ENCODE measurements around the gene STK24.

DNA sequence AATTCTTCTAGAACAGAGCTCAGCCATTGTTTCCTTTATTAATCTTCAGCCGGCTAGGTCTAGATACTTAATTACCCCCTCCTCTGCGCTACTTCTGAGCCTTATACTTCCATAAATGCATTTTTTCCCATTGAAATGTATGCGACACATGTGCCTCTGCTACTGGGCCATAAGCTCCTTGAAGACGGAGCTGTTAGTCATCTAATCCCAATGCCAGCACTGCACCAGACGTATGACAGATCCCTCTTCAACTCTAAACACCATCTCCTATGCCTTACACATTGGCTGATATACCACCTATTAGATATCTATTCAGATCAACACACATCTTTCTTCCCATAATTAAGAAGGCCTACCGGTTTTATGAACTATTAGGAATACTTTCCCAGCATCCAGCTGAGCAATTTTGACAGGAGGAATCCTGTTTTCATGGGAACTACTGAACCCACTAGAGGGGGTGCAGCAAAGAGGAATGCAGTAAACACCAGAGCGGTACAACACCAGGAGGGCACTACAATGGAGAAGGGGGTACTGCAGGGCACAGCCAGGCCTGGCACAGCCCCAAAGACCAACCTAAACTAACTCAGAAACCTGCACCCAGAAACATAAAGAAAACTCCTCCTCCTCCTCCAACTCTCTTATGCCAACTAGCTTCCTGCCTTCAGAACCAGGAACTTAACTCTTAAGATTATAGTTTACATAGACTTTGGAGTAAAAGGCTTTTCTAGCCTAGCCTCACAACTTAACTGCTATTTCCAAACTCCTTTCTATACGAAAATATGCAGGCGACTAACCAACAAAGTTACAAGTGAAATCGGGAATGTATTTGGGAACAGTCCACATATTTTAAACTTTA is 18.7 kb downstream of the STK24 start:
- TF ChIP-seq, protein P1, sequence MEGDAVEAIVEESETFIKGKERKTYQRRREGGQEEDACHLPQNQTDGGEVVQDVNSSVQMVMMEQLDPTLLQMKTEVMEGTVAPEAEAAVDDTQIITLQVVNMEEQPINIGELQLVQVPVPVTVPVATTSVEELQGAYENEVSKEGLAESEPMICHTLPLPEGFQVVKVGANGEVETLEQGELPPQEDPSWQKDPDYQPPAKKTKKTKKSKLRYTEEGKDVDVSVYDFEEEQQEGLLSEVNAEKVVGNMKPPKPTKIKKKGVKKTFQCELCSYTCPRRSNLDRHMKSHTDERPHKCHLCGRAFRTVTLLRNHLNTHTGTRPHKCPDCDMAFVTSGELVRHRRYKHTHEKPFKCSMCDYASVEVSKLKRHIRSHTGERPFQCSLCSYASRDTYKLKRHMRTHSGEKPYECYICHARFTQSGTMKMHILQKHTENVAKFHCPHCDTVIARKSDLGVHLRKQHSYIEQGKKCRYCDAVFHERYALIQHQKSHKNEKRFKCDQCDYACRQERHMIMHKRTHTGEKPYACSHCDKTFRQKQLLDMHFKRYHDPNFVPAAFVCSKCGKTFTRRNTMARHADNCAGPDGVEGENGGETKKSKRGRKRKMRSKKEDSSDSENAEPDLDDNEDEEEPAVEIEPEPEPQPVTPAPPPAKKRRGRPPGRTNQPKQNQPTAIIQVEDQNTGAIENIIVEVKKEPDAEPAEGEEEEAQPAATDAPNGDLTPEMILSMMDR (conservative IDR thresholded peaks at IDR 0.05) = no peak
- TF ChIP-seq ZFX (IDR thresholded peaks at IDR 0.05) = no peak
